WTC11 (cell line): ENCODE results near the gene CHFR. TPM values are rescaled to one million over a fixed set of nuclear protein-coding genes. Genes with fewer than 3 reads are reported as not detected.

ENCODE experiments used
- ATAC-seq: fragments of 200-7000 bp; cut with Tn5 transposase; 2 replicates; pipeline ENCODE4 v1.10.0; 2021; ENCODE audit warnings: mild to moderate bottlenecking, moderate library complexity
- CTCF ChIA-PET: fragments of 300-600 bp; sonication (Branson Sonifier 250); formaldehyde crosslinking; loops from one replicate; lab custom pipeline; 2021; ENCODE audit warnings: antibody characterized with exemption; lab: Charles Lee
- POLR2A ChIA-PET: fragments of 350-600 bp; sonication (Branson Sonifier 250); formaldehyde crosslinking; loops from one replicate; lab custom pipeline; 2021; ENCODE audit warnings: antibody characterized with exemption; lab: Charles Lee
- DNase-seq: peaks from one replicate; pipeline ENCODE4 v3.0.0; 2021; ENCODE audit warnings: low spot score
- H3K27ac Mint-ChIP-seq: 2 replicates; pipeline ENCODE4 v1.8.0; 2021; ENCODE audit warnings: mixed read lengths
- H3K27me3 Mint-ChIP-seq: 2 replicates; pipeline ENCODE4 v1.8.0; 2021; ENCODE audit warnings: low read depth, mild to moderate bottlenecking, moderate library complexity, mixed read lengths
- H3K36me3 Mint-ChIP-seq: 2 replicates; pipeline ENCODE4 v1.8.0; 2021; ENCODE audit warnings: mixed read lengths
- H3K4me1 Mint-ChIP-seq: 2 replicates; pipeline ENCODE4 v1.8.0; 2022; ENCODE audit warnings: mixed read lengths
- H3K4me3 Mint-ChIP-seq: 2 replicates; pipeline ENCODE4 v1.8.0; 2021; ENCODE audit warnings: mild to moderate bottlenecking, moderate library complexity, mixed read lengths
- H3K9me3 Mint-ChIP-seq: 2 replicates; pipeline ENCODE4 v1.8.0; 2021; ENCODE audit warnings: mixed read lengths
- GRHL2 ChIP-seq: fragments of 250-450 bp; sonication (Bioruptor Pico); IDR thresholded peaks from 2 replicates; pipeline ENCODE4 v1.8.0; 2022; ENCODE audit warnings: mild to moderate bottlenecking, moderate library complexity; ENCODE audit not compliant: insufficient replicate concordance, severe bottlenecking
- RORB ChIP-seq: fragments of 250-450 bp; sonication (Bioruptor Pico); IDR thresholded peaks from 2 replicates; pipeline ENCODE4 v1.9.0; 2021; ENCODE audit warnings: mild to moderate bottlenecking
- total RNA-seq: library from RNA; stranded (reverse); gene quantifications from 3 replicates; pipeline ENCODE4 v1.2.3, GENCODE V29; 2021
- TF ChIP-seq, protein P1 (sequence below): sonication (generic); formaldehyde crosslinking; IDR thresholded peaks from 2 replicates; pipeline ENCODE4 v1.8.0; 2023; ENCODE audit warnings: missing genetic modification reagents, mild to moderate bottlenecking, borderline replicate concordance
- TF ChIP-seq, protein P2 (sequence below): sonication (generic); formaldehyde crosslinking; IDR thresholded peaks from 2 replicates; pipeline ENCODE4 v1.8.1; 2022; ENCODE audit warnings: low read depth, mild to moderate bottlenecking, moderate library complexity, missing genetic modification reagents, borderline replicate concordance
- TF ChIP-seq, protein P3 (sequence below): sonication (generic); formaldehyde crosslinking; IDR thresholded peaks from 2 replicates; pipeline ENCODE4 v1.8.0; 2022; ENCODE audit warnings: mild to moderate bottlenecking, missing genetic modification reagents
- TF ChIP-seq, protein P4 (sequence below): sonication (generic); formaldehyde crosslinking; conservative IDR thresholded peaks from 2 replicates; pipeline ENCODE4 v1.8.1; 2023; ENCODE audit warnings: mild to moderate bottlenecking, low read depth, missing genetic modification reagents, moderate library complexity
- TF ChIP-seq, protein P5 (sequence below): fragments of 250-450 bp; sonication (Bioruptor Pico); conservative IDR thresholded peaks from 2 replicates; pipeline ENCODE4 v1.9.0; 2021; ENCODE audit warnings: mild to moderate bottlenecking
- TF ChIP-seq, protein P6 (sequence below): sonication (generic); formaldehyde crosslinking; IDR thresholded peaks from 2 replicates; pipeline ENCODE4 v1.8.0; 2023; ENCODE audit warnings: missing genetic modification reagents

The CHFR gene
- total RNA-seq, 1 experiment from 2014 or later = 58.7 TPM

DNA sequence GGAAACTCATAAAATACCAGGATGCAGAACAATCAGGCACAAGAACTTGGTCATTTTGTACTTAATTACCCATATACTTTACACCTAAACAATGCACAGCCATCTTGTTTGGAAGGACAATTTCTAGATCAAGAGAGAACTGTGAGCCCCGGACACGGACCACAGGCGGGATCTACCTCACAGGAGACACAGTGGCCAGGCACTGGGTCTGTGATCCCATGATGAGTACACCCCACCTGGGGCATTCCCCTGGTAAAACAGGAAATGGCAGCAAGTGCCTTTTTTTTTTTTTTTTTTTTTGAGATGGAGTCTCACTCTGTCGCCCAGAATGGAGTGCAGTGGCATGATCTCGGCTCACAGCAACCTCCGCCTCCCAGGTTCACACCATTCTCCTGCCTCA, 74.0 kb downstream of the CHFR start:
- no peak overlapping the region for H3K4me3 Mint-ChIP-seq
- no peak for ATAC-seq
- peaks cover 61% of the 10 kb centered on the region for H3K36me3 Mint-ChIP-seq

More for the DNA sequence above, 74.0 kb downstream of the CHFR start:
- ChIA-PET CTCF (no interaction called here), POLR2A (no interaction called here)
- DNase-seq = no peak
- no peaks in the 10 kb centered on the region for H3K27me3 Mint-ChIP-seq
- no peak overlapping the region for H3K27ac Mint-ChIP-seq
- H3K9me3 Mint-ChIP-seq = peaks cover 15% of the 10 kb centered on the region
- no peaks in the 10 kb centered on the region for H3K4me1 Mint-ChIP-seq
- TF ChIP-seq, protein P1, sequence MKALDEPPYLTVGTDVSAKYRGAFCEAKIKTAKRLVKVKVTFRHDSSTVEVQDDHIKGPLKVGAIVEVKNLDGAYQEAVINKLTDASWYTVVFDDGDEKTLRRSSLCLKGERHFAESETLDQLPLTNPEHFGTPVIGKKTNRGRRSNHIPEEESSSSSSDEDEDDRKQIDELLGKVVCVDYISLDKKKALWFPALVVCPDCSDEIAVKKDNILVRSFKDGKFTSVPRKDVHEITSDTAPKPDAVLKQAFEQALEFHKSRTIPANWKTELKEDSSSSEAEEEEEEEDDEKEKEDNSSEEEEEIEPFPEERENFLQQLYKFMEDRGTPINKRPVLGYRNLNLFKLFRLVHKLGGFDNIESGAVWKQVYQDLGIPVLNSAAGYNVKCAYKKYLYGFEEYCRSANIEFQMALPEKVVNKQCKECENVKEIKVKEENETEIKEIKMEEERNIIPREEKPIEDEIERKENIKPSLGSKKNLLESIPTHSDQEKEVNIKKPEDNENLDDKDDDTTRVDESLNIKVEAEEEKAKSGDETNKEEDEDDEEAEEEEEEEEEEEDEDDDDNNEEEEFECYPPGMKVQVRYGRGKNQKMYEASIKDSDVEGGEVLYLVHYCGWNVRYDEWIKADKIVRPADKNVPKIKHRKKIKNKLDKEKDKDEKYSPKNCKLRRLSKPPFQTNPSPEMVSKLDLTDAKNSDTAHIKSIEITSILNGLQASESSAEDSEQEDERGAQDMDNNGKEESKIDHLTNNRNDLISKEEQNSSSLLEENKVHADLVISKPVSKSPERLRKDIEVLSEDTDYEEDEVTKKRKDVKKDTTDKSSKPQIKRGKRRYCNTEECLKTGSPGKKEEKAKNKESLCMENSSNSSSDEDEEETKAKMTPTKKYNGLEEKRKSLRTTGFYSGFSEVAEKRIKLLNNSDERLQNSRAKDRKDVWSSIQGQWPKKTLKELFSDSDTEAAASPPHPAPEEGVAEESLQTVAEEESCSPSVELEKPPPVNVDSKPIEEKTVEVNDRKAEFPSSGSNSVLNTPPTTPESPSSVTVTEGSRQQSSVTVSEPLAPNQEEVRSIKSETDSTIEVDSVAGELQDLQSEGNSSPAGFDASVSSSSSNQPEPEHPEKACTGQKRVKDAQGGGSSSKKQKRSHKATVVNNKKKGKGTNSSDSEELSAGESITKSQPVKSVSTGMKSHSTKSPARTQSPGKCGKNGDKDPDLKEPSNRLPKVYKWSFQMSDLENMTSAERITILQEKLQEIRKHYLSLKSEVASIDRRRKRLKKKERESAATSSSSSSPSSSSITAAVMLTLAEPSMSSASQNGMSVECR (CRISPR knock-in tag) = no peak
- TF ChIP-seq GRHL2 (CRISPR knock-in tag) (no peak), RORB (no peak)
- TF ChIP-seq, protein P2, sequence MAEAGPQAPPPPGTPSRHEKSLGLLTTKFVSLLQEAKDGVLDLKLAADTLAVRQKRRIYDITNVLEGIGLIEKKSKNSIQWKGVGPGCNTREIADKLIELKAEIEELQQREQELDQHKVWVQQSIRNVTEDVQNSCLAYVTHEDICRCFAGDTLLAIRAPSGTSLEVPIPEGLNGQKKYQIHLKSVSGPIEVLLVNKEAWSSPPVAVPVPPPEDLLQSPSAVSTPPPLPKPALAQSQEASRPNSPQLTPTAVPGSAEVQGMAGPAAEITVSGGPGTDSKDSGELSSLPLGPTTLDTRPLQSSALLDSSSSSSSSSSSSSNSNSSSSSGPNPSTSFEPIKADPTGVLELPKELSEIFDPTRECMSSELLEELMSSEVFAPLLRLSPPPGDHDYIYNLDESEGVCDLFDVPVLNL = no peak
- TF ChIP-seq, protein P3, sequence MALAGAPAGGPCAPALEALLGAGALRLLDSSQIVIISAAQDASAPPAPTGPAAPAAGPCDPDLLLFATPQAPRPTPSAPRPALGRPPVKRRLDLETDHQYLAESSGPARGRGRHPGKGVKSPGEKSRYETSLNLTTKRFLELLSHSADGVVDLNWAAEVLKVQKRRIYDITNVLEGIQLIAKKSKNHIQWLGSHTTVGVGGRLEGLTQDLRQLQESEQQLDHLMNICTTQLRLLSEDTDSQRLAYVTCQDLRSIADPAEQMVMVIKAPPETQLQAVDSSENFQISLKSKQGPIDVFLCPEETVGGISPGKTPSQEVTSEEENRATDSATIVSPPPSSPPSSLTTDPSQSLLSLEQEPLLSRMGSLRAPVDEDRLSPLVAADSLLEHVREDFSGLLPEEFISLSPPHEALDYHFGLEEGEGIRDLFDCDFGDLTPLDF (CRISPR knock-in tag) = no peak
- TF ChIP-seq, protein P4, sequence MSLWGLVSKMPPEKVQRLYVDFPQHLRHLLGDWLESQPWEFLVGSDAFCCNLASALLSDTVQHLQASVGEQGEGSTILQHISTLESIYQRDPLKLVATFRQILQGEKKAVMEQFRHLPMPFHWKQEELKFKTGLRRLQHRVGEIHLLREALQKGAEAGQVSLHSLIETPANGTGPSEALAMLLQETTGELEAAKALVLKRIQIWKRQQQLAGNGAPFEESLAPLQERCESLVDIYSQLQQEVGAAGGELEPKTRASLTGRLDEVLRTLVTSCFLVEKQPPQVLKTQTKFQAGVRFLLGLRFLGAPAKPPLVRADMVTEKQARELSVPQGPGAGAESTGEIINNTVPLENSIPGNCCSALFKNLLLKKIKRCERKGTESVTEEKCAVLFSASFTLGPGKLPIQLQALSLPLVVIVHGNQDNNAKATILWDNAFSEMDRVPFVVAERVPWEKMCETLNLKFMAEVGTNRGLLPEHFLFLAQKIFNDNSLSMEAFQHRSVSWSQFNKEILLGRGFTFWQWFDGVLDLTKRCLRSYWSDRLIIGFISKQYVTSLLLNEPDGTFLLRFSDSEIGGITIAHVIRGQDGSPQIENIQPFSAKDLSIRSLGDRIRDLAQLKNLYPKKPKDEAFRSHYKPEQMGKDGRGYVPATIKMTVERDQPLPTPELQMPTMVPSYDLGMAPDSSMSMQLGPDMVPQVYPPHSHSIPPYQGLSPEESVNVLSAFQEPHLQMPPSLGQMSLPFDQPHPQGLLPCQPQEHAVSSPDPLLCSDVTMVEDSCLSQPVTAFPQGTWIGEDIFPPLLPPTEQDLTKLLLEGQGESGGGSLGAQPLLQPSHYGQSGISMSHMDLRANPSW (CRISPR knock-in tag) = no peak
- TF ChIP-seq, protein P5, sequence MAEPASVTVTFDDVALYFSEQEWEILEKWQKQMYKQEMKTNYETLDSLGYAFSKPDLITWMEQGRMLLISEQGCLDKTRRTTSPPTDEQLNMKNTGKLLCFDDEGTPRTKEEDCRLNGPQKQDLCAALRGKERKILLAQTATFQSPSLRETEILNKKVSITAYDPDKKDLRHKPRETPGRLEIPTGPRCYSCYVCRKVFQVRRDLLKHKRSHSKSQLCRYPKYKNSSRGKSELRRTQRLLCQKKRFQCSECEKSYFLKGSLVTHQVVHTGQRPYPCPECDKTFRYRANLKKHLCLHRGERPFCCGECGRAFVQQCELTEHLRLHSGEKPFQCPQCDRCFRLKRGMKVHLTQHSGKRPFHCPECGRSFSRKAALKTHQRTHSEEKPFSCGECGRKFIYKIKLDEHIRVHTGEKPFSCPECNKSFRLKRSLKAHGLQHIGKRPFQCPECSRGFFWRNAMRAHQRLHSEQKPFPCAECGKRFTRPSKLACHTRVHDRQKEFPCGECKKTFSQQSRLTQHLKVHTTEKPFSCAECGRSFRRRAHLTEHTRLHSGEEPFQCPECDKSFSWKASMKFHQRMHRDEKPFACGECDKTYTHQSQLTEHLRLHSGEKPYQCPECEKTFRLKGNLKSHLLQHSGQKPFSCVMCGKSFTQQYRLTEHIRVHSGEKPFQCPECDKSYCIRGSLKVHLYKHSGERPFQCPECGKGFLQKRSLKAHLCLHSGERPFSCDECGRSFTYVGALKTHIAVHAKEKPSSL (CRISPR knock-in tag) = no peak
- TF ChIP-seq, protein P6, sequence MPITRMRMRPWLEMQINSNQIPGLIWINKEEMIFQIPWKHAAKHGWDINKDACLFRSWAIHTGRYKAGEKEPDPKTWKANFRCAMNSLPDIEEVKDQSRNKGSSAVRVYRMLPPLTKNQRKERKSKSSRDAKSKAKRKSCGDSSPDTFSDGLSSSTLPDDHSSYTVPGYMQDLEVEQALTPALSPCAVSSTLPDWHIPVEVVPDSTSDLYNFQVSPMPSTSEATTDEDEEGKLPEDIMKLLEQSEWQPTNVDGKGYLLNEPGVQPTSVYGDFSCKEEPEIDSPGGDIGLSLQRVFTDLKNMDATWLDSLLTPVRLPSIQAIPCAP = no peak
